HG02588 (cell line): ENCODE measurements around the gene FHAD1.

Experiments used
- ATAC-seq: cut with Tn5 transposase; IDR thresholded peaks from one replicate; pipeline ENCODE4 v1.9.1; 2021; ENCODE audit warnings: mild to moderate bottlenecking, moderate library complexity; ENCODE audit not compliant: unreplicated experiment

The FHAD1 gene

GRCh38 chr1:15246960-15247614 is at the start of gene FHAD1:
TSS of gene FHAD1 (plus strand) at chr1:15247223. CDS start at chr1:15251785, 4,562 bp downstream.
- no peak for ATAC-seq

- ATAC-seq: no peak
Measured at GRCh38 chr1:15197591-15198447, 49.2 kb upstream of the FHAD1 start.

- no peak for ATAC-seq
Measured at GRCh38 chr1:15198684-15199083, 48.3 kb upstream of the FHAD1 start.

GRCh38 chr1:15201221-15201620 is 45.8 kb upstream of the FHAD1 start:
- no peak for ATAC-seq

- ATAC-seq: no peak
Measured at GRCh38 chr1:15201849-15202551, 45.0 kb upstream of the FHAD1 start.

GRCh38 chr1:15204931-15205330 is 42.1 kb upstream of the FHAD1 start:
- ATAC-seq: no peak

- no peak for ATAC-seq
Measured at GRCh38 chr1:15205586-15206346, 41.3 kb upstream of the FHAD1 start.

- no peak for ATAC-seq
Measured at GRCh38 chr1:15206418-15207030, 40.5 kb upstream of the FHAD1 start.

- no peak for ATAC-seq
Measured at GRCh38 chr1:15207031-15207828, 39.8 kb upstream of the FHAD1 start.

GRCh38 chr1:15207829-15208429 is 39.1 kb upstream of the FHAD1 start:
- no peak for ATAC-seq

- ATAC-seq: no peak
Measured at GRCh38 chr1:15210651-15211375, 36.2 kb upstream of the FHAD1 start.

GRCh38 chr1:15211424-15211823 is 35.6 kb upstream of the FHAD1 start:
- no peak for ATAC-seq

GRCh38 chr1:15212216-15212953 is 34.6 kb upstream of the FHAD1 start:
- ATAC-seq: no peak

GRCh38 chr1:15212954-15213291 is 34.1 kb upstream of the FHAD1 start:
- ATAC-seq: no peak

- ATAC-seq: no peak
Measured at GRCh38 chr1:15213341-15213821, 33.6 kb upstream of the FHAD1 start.

- ATAC-seq: no peak
Measured at GRCh38 chr1:15214527-15214926, 32.5 kb upstream of the FHAD1 start.

GRCh38 chr1:15215116-15215515 is 31.9 kb upstream of the FHAD1 start:
- no peak for ATAC-seq

GRCh38 chr1:15217654-15218053 is 29.4 kb upstream of the FHAD1 start:
- no peak for ATAC-seq
